Fibroblast of the aortic adventitia (primary cell): ENCODE data around the gene EXTL2. TPM values are rescaled to one million over a fixed set of nuclear protein-coding genes. Genes with fewer than 3 reads are reported as not detected.
"Not testable (repeated sequence)": the region's sequence is repeated elsewhere in the genome, so short reads cannot be mapped to it uniquely, and the experiment has no call there.

Experiments used
- DNase-seq: peaks from one replicate; pipeline ENCODE4 v3.0.0-alpha.2; 2010; ENCODE audit warnings: low read depth
- H3K4me3 ChIP-seq: 2 replicates; pipeline ENCODE4 v1.5.1; 2011; ENCODE audit warnings: low read depth, mild to moderate bottlenecking, control low read depth, low read length, moderate library complexity
- total RNA-seq: library from RNA; depleted of rRNA; stranded (reverse); fragments of >200 nt; gene quantifications from 2 replicates; pipeline ENCODE4 v1.2.3, GENCODE V29; 2012; ENCODE audit warnings: low replicate concordance
- TF ChIP-seq, protein P1 (sequence below): IDR thresholded peaks from 2 replicates; pipeline ENCODE4 v1.5.1; 2011; ENCODE audit warnings: mild to moderate bottlenecking, low read length, control low read depth, inconsistent platforms; ENCODE audit not compliant: insufficient read depth

EXTL2 gene
- total RNA-seq, 1 donor = 34.1 TPM

DNA sequence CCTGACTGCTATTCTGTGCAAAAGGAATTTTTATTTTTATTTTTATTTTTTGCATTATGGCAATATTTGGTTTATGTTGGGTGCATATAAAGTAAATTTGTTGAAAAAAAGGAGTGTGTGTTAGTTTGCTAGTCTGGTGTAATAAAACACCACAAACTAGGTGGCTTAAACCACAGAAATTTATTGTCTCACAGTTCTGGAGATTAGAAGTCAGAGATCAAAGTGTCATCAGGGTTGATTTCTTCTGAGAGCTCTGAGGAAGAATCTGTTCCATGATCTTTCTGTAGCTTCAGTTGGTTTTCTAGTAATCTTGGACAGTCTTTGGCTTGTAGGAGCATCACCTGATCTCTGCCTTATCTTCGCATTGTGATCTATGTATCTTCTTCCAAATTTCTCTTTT is 7.7 kb upstream of the EXTL2 start:
- no peak overlapping the region for H3K4me3 ChIP-seq
- no peak for DNase-seq
- TF ChIP-seq, protein P1, sequence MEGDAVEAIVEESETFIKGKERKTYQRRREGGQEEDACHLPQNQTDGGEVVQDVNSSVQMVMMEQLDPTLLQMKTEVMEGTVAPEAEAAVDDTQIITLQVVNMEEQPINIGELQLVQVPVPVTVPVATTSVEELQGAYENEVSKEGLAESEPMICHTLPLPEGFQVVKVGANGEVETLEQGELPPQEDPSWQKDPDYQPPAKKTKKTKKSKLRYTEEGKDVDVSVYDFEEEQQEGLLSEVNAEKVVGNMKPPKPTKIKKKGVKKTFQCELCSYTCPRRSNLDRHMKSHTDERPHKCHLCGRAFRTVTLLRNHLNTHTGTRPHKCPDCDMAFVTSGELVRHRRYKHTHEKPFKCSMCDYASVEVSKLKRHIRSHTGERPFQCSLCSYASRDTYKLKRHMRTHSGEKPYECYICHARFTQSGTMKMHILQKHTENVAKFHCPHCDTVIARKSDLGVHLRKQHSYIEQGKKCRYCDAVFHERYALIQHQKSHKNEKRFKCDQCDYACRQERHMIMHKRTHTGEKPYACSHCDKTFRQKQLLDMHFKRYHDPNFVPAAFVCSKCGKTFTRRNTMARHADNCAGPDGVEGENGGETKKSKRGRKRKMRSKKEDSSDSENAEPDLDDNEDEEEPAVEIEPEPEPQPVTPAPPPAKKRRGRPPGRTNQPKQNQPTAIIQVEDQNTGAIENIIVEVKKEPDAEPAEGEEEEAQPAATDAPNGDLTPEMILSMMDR = no peak

DNA sequence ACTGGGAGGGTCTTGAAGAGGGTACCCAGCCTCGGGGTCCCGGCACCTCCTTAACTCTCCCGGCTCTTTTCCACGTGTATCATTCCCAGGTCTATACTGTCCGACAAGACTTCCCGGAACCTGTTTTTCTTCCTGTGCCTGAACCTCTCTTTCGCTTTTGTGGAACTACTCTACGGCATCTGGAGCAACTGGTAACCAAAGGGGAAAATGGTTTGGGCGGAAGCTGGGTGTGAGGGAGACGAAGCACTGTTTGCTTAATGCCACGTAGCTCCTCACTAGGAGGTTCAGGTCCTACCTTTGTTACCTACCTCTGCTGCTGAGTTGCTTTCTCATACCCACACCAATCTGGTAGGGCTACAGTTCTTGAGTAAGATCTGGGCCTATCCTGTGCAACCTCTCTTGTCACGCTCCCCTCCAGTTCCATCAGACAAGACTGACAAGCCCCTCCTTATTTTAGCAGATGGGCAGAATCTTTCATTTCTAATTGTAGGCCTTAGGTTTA is 1.9 kb upstream of the EXTL2 start:
- peak; percentile 52 for DNase-seq
- TF ChIP-seq, protein P1 = no peak
- peak overlapping the region; percentile 94 for H3K4me3 ChIP-seq

GRCh38 chr1:100895540-100896480 is 1.2 kb upstream of the EXTL2 start, which contains the start of gene SLC30A7:
TSS of gene SLC30A7 (plus strand) at chr1:100896090. CDS start at chr1:100896263, 173 bp downstream.
- H3K4me3 ChIP-seq = peak within 1 kb of the TSS; percentile 94
- DNase-seq = peak; percentile 82
- TF ChIP-seq, protein P1 = no peak

GRCh38 chr1:100893718-100894117 is 924 bp downstream of the EXTL2 start:
- TF ChIP-seq, protein P1 = no peak
- DNase-seq = no peak
- H3K4me3 ChIP-seq = peak overlapping the region; percentile 94

DNA sequence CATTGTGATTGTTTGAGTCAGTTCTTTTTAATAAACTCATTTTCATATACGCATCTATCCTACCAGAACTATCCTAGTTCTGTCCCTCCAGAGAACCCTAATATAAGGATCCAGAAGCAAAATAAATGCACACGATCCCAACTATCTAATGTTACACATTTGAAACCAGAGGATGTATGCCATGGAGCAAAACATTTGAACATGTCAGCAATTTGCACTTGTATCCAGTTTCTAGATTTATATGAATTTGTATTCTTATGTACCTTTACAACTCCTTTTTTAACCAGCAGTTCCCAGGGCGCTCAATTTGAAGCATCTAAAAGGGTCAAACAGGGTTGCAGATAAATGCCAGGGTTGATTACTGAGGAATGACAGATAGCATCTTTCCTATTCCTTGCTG is 2.1 kb downstream of the EXTL2 start:
- TF ChIP-seq, protein P1 = no peak
- no peak overlapping the region for H3K4me3 ChIP-seq
- no peak for DNase-seq

DNA sequence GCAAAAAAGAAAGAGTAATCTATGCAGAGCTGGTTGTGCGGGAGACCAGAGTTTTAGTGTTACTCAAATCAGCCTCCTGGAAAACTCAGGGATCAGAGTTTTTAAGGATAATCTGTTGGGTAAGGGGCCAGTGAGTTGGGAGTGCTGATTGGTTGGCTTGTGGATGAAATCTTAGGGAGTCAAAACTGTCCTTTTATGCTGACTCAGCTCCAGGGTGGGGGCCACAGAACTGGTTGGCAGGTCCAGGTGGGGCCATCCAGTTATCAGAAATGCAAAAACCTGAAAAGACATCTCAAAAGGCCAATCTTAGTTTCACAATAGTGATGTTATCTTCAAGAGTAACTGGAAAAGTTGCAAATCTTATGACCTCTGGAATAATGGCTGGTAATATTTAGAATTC is 3.3 kb downstream of the EXTL2 start:
- TF ChIP-seq, protein P1 = no peak
- DNase-seq = no peak
- no peak overlapping the region for H3K4me3 ChIP-seq

DNA sequence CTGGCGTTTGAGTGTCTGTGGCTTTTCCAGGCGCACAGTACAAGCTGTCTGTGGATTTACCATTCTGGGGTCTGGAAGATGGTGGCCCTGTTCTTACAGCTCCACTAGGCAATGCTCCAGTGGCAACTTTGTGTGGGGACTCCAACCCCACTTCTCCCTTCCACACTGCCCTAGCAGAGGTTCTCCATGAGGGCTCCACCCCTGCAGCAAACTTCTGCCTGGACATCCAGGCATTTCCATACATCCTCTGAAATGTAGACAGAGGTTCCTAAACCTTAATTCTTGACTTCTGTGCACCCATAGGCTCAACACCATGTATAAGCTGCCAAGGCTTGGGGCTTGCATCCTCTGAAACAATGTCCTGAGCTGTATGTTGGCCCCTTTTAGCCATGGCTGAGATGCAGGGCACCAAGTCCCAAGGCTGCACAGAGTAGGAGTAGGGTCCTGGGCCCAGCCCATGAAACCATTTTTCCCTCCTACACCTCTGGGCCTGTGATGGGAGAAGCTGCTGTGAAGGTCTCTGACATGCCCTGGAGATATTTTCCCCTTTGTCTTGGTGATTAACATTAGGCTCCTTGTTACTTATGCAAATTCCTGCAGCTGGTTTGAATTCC is 4.7 kb downstream of the EXTL2 start:
- not testable (repeated sequence) for DNase-seq, H3K4me3 ChIP-seq

DNA sequence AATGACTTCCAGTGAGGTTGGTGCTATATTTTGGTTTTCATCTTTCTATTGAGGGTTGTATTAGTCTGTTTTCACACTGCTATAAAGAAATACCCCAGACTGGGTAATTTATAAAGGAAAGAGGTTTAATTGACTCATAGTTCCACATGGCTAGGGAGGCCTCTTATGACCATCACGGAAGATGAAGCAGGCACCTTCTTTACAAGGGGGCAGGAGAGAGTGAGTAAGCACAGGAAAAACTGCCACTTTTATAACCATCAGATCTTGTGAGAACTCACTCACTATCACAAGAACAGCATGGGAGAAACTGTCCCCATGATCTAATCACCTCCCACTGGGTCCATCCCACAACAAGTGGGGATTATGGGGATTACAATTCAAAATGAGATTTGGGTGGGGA is 5.6 kb downstream of the EXTL2 start:
- not testable (repeated sequence) for DNase-seq, H3K4me3 ChIP-seq
